Endothelial cell of umbilical vein (primary cell): ENCODE results near the gene ZNF99. TPM values are rescaled to one million over a fixed set of nuclear protein-coding genes. Genes with fewer than 3 reads are reported as not detected.
"Not testable (repeated sequence)": the region's sequence is repeated elsewhere in the genome, so short reads cannot be mapped to it uniquely, and the experiment has no call there.

ENCODE experiments used
- BruUV-seq: library from RNA; stranded (reverse); fragments of 400-500 nt; replicated peaks from 2 replicates; lab custom pipeline; 2021; lab: Mats Ljungman, UMichigan
- CTCF ChIA-PET: fragments of 300-600, 350-600 bp; sonication (Branson Sonifier 250); formaldehyde crosslinking; loops from one replicate; lab custom pipeline; 2021; ENCODE audit warnings: antibody characterized with exemption, inconsistent platforms; lab: Charles Lee
- POLR2A ChIA-PET: fragments of 300-600, 350-600 bp; sonication (Branson Sonifier 250); formaldehyde crosslinking; loops from one replicate; lab custom pipeline; 2021; ENCODE audit warnings: antibody characterized with exemption, inconsistent platforms; lab: Charles Lee
- DNase-seq: peaks from one replicate; pipeline ENCODE4 v3.0.0-alpha.2; 2011; ENCODE audit warnings: low read depth, low spot score
- FAIRE-seq: peaks from 2 replicates; lab custom pipeline; 2011; peaks lifted over from hg19 to GRCh38; lab: Jason Lieb, UNC
- H2AFZ ChIP-seq: 2 replicates; pipeline ENCODE4 v1.6.0; 2012; ENCODE audit warnings: low read depth, low read length, control low read depth, inconsistent platforms
- H3K27ac ChIP-seq: 2 replicates; pipeline ENCODE4 v1.5.1; 2011; ENCODE audit warnings: low read depth, mild to moderate bottlenecking, control low read depth, low read length, moderate library complexity; ENCODE audit not compliant: insufficient read depth
- H3K27me3 ChIP-seq, 2 experiments: 2 replicates each; pipeline versions ENCODE4 v1.6.0 to v1.6.1; 2011; ENCODE audit warnings: low read length in 2 of 2, mixed read lengths in 1 of 2; ENCODE audit not compliant: control insufficient read depth in 2 of 2, insufficient read depth in 2 of 2
- H3K36me3 ChIP-seq, 2 experiments: 2 replicates in 1 of 2; 3 replicates in 1 of 2; pipeline ENCODE4 v1.5.1; 2011; ENCODE audit warnings: low read length in 2 of 2, mild to moderate bottlenecking in 1 of 2, moderate library complexity in 1 of 2; ENCODE audit not compliant: control insufficient read depth in 2 of 2, insufficient read depth in 2 of 2; ENCODE audit errors: extremely low read depth in 1 of 2
- H3K4me1 ChIP-seq: 3 replicates; pipeline ENCODE4 v1.5.1; 2011; ENCODE audit warnings: mild to moderate bottlenecking, low read length; ENCODE audit not compliant: control insufficient read depth, insufficient read depth; ENCODE audit errors: extremely low read depth
- H3K4me2 ChIP-seq: 2 replicates; pipeline ENCODE4 v1.6.1; 2011; ENCODE audit warnings: low read length, control low read depth, mixed read lengths; ENCODE audit not compliant: insufficient read depth
- H3K4me3 ChIP-seq, 3 experiments: fragments of 200-600 bp in 1 of 3; sonication (generic), shearing (Covaris generic) in 1 of 3; replicated peaks in 1 of 3; 2 replicates each; pipeline ENCODE4 v1.5.1; 2011 to 2016; ENCODE audit warnings: control low read depth in 3 of 3, low read length in 3 of 3, mild to moderate bottlenecking in 2 of 3, inconsistent platforms in 1 of 3, low read depth in 1 of 3, moderate library complexity in 1 of 3; ENCODE audit not compliant: insufficient read depth in 1 of 3
- H3K79me2 ChIP-seq: 2 replicates; pipeline ENCODE4 v1.6.0; 2012; ENCODE audit warnings: low read length, inconsistent platforms; ENCODE audit not compliant: control insufficient read depth, insufficient read depth
- H3K9ac ChIP-seq: replicated peaks from 2 replicates; pipeline ENCODE3; 2011; ENCODE audit warnings: low read length, control low read depth; ENCODE audit not compliant: insufficient read depth; ENCODE audit errors: extremely low read depth
- H3K9me1 ChIP-seq: replicated peaks from 3 replicates; pipeline ENCODE4 v1.6.0; 2011; ENCODE audit warnings: mild to moderate bottlenecking, low read length; ENCODE audit not compliant: control insufficient read depth, insufficient read depth; ENCODE audit errors: extremely low read depth
- H3K9me3 ChIP-seq: replicated peaks from 2 replicates; pipeline ENCODE4 v1.5.1; 2012; ENCODE audit warnings: low read length, inconsistent platforms; ENCODE audit not compliant: control insufficient read depth, insufficient read depth
- H4K20me1 ChIP-seq: replicated peaks from 2 replicates; pipeline ENCODE3; 2011; ENCODE audit warnings: mild to moderate bottlenecking, low read length; ENCODE audit not compliant: control insufficient read depth, insufficient read depth; ENCODE audit errors: extremely low read depth
- EZH2 ChIP-seq: IDR thresholded peaks from 2 replicates; pipeline ENCODE4 v1.6.1; 2012; ENCODE audit warnings: borderline replicate concordance, low read depth, mild to moderate bottlenecking, moderate library complexity, low read length, inconsistent platforms; ENCODE audit not compliant: severe bottlenecking
- FOS ChIP-seq: IDR thresholded peaks from 2 replicates; pipeline ENCODE4 v1.6.1; 2011; ENCODE audit warnings: mild to moderate bottlenecking, low read length, moderate library complexity, borderline replicate concordance; ENCODE audit not compliant: insufficient read depth
- GATA2 ChIP-seq: IDR thresholded peaks from 2 replicates; pipeline ENCODE4 v1.7.0; 2011; ENCODE audit warnings: low read depth, mild to moderate bottlenecking, moderate library complexity, mixed read lengths, low read length; ENCODE audit not compliant: insufficient read length, insufficient read depth
- JUN ChIP-seq: IDR thresholded peaks from 2 replicates; pipeline ENCODE4 v1.6.1; 2011; ENCODE audit warnings: borderline replicate concordance, low read depth; ENCODE audit not compliant: insufficient read length, insufficient read depth
- MYC ChIP-seq: IDR thresholded peaks from one replicate; pipeline ENCODE4 v1.6.1; 2011; ENCODE audit warnings: mild to moderate bottlenecking, low read depth, low read length
- POLR2A ChIP-seq: IDR thresholded peaks from 2 replicates; pipeline ENCODE4 v1.6.1; 2012; ENCODE audit warnings: low read depth, mild to moderate bottlenecking, control low read depth, low read length
- POLR2AphosphoS5 ChIP-seq: IDR thresholded peaks from 2 replicates; pipeline ENCODE4 v1.6.1; 2012; ENCODE audit warnings: low read depth, mild to moderate bottlenecking, control low read depth, low read length, moderate library complexity; ENCODE audit not compliant: insufficient read depth
- dilution Hi-C: fragments of 300-500 bp; cut with MboI; formaldehyde crosslinking; loops from one replicate; pipeline ENCODE4 v1.15.0; 2019; ENCODE audit warnings: low sequenced_read_pairs; ENCODE audit not compliant: extremely low pct_ligation_motif_present
- intact Hi-C: fragments of 100-400 bp; cut with micrococcal nuclease; formaldehyde crosslinking; loops from one replicate; pipeline ENCODE4 v1.10.0; 2022
- polyA plus RNA-seq, 4 experiments: library from polyadenylated mRNA; depleted of rRNA in 3 of 4; stranded (reverse) in 3 of 4; unstranded in 1 of 4; fragments of >200 nt; gene quantifications; 2 replicates each; pipeline versions ENCODE4 v1.2.1 to v1.2.3, GENCODE V29; 2011 to 2012; ENCODE audit warnings: missing spikeins in 1 of 4
- total RNA-seq: library from RNA; stranded (reverse); gene quantifications from 2 replicates; pipeline ENCODE4 v1.2.3, GENCODE V29; 2021
- TF ChIP-seq, protein P1 (sequence below): IDR thresholded peaks from 2 replicates; pipeline ENCODE4 v1.6.1; 2011; ENCODE audit not compliant: insufficient read depth, insufficient read length
- TF ChIP-seq, protein P2 (sequence below), 2 donors: IDR thresholded peaks; 1 replicate in 1 of 2; 2 replicates in 1 of 2; pipeline ENCODE4 v1.5.1; 2011; ENCODE audit warnings: low read length in 2 of 2, mild to moderate bottlenecking in 2 of 2, moderate library complexity in 2 of 2, control low read depth in 1 of 2, inconsistent platforms in 1 of 2, low read depth in 1 of 2; ENCODE audit not compliant: insufficient read depth in 1 of 2; ENCODE audit errors: extremely low read depth in 1 of 2

The ZNF99 gene
- total and polyA plus RNA-seq, 2 donors (not counting 3 experiments of a cell fraction or from before 2014, with no cell fraction given) = not detected

- Histone ChIP-seq H3K4me1 (no peaks in the 10 kb centered on the region), H3K4me2 (no peak overlapping the region), H3K79me2 (no peaks in the 10 kb centered on the region), H4K20me1 (no peaks in the 10 kb centered on the region), H3K36me3 (no peaks in the 10 kb centered on the region), H3K27ac (no peak overlapping the region), H3K27me3 (no peaks in the 10 kb centered on the region), H3K9me3 (peaks cover 1% of the 10 kb centered on the region), H3K4me3 (no peak overlapping the region), H3K9me1 (no peaks in the 10 kb centered on the region), H3K9ac (no peak overlapping the region), H2AFZ (no peak overlapping the region)
- FAIRE-seq (no peak), DNase-seq (no peak)
- ChIA-PET POLR2A (no interaction called here), CTCF (no interaction called here)
- BruUV-seq = no TSS peak
- TF ChIP-seq JUN (no peak), POLR2A (no peak), POLR2AphosphoS5 (no peak), FOS (no peak), EZH2 (no peak), MYC (no peak), GATA2 (no peak)
- TF ChIP-seq, protein P1, sequence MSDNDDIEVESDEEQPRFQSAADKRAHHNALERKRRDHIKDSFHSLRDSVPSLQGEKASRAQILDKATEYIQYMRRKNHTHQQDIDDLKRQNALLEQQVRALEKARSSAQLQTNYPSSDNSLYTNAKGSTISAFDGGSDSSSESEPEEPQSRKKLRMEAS = no peak
- TF ChIP-seq, protein P2, sequence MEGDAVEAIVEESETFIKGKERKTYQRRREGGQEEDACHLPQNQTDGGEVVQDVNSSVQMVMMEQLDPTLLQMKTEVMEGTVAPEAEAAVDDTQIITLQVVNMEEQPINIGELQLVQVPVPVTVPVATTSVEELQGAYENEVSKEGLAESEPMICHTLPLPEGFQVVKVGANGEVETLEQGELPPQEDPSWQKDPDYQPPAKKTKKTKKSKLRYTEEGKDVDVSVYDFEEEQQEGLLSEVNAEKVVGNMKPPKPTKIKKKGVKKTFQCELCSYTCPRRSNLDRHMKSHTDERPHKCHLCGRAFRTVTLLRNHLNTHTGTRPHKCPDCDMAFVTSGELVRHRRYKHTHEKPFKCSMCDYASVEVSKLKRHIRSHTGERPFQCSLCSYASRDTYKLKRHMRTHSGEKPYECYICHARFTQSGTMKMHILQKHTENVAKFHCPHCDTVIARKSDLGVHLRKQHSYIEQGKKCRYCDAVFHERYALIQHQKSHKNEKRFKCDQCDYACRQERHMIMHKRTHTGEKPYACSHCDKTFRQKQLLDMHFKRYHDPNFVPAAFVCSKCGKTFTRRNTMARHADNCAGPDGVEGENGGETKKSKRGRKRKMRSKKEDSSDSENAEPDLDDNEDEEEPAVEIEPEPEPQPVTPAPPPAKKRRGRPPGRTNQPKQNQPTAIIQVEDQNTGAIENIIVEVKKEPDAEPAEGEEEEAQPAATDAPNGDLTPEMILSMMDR (IDR thresholded peaks at IDR 0.05; ENCODE audit: extremely low read depth in 1 of 2, insufficient read depth in 1 of 2, low read depth in 1 of 2, low read length in 2 of 2) = no peak
- intact Hi-C loops = no loop called here
- dilution Hi-C loops = no loop called here
These were observed 13.1 kb upstream of the ZNF99 start for GRCh38 chr19:22797040-22797439.

DNA sequence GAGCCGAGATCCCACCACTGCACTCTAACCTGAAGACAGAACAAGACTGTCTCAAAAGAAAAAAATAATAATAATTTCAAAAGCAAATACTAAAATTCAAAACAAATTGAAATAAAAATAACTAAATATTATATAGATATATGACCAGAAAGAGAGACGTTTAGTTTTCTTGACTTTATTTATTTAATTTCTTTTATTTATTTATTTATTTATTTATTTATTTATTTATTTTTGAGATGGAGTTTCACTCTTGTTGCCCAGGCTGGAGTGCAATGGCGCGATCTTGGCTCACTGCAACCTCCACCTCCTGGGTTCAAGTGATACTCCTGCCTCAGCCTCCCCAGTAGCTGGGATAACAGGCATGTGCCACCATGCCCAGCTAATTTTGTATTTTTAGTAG lies 8.9 kb upstream of the ZNF99 start:
- FAIRE-seq, H3K4me1 ChIP-seq, H3K79me2 ChIP-seq, H3K36me3 ChIP-seq, H3K9me1 ChIP-seq, H3K4me2 ChIP-seq, H3K9ac ChIP-seq, DNase-seq, POLR2A ChIA-PET, H3K9me3 ChIP-seq, H2AFZ ChIP-seq, H3K27ac ChIP-seq, intact Hi-C loops, BruUV-seq, H3K27me3 ChIP-seq, H4K20me1 ChIP-seq, H3K4me3 ChIP-seq, dilution Hi-C loops, CTCF ChIA-PET: not testable (repeated sequence)
